Activated CD4-positive, alpha-beta T cell treated with anti-CD3 and anti-CD28 coated beads, Interleukin-2, amount 10 ng/mL, durations not matched to agents 7 days and 5 days (primary cell): ENCODE measurements around the gene ATP5MG. TPM values are rescaled to one million over a fixed set of nuclear protein-coding genes. Genes with fewer than 3 reads are reported as not detected.

ENCODE experiments used
- CTCF ChIA-PET: fragments of 350-600 bp; sonication (Branson Sonifier 250); formaldehyde crosslinking; loops from one replicate; lab custom pipeline; 2021; ENCODE audit warnings: antibody characterized with exemption; lab: Charles Lee
- POLR2A ChIA-PET: fragments of 350-600 bp; sonication (Branson Sonifier 250); formaldehyde crosslinking; loops from one replicate; lab custom pipeline; 2021; ENCODE audit warnings: antibody characterized with exemption; lab: Charles Lee
- DNase-seq: peaks from one replicate; pipeline ENCODE4 v3.0.0-alpha.2; 2020
- H3K27ac Mint-ChIP-seq: one replicate; pipeline ENCODE4 v1.8.0; 2021; ENCODE audit warnings: mild to moderate bottlenecking, moderate library complexity, mixed read lengths
- H3K27me3 Mint-ChIP-seq: one replicate; pipeline ENCODE4 v1.8.0; 2021; ENCODE audit warnings: mixed read lengths
- H3K36me3 Mint-ChIP-seq: one replicate; pipeline ENCODE4 v1.8.0; 2021; ENCODE audit warnings: low read depth, mixed read lengths
- H3K4me1 Mint-ChIP-seq: one replicate; pipeline ENCODE4 v1.8.0; 2021; ENCODE audit warnings: mixed read lengths
- H3K4me3 Mint-ChIP-seq: one replicate; pipeline ENCODE4 v1.8.0; 2021; ENCODE audit warnings: mild to moderate bottlenecking, moderate library complexity, mixed read lengths
- H3K9me3 Mint-ChIP-seq: one replicate; pipeline ENCODE4 v1.8.0; 2021; ENCODE audit warnings: mixed read lengths
- total RNA-seq, 2 experiments: library from RNA; stranded (reverse); gene quantifications; one replicate each; pipeline ENCODE4 v1.2.3, GENCODE V29; 2021

The ATP5MG gene
- total RNA-seq, 2 experiments from 2014 or later = 195 to 272 TPM

GRCh38 chr11:118448294-118448693, 46.9 kb downstream of the ATP5MG start:
- Mint-ChIP-seq H3K4me1 (peaks cover 71% of the 10 kb centered on the region), H3K27ac (peak overlapping the region; percentile 34), H3K9me3 (peaks cover 2% of the 10 kb centered on the region), H3K4me3 (no peak overlapping the region), H3K27me3 (no peaks in the 10 kb centered on the region), H3K36me3 (peaks cover 63% of the 10 kb centered on the region)
- CTCF ChIA-PET = interaction anchor here (0.6 to 1.8 kb wide), 6 partner anchors 9 to 107 kb away, joined by 3 to 9 read pairs (median 4); partner anchors contain the start of gene KMT2A
- POLR2A ChIA-PET = no interaction called here
- peak; percentile 14 for DNase-seq

DNA sequence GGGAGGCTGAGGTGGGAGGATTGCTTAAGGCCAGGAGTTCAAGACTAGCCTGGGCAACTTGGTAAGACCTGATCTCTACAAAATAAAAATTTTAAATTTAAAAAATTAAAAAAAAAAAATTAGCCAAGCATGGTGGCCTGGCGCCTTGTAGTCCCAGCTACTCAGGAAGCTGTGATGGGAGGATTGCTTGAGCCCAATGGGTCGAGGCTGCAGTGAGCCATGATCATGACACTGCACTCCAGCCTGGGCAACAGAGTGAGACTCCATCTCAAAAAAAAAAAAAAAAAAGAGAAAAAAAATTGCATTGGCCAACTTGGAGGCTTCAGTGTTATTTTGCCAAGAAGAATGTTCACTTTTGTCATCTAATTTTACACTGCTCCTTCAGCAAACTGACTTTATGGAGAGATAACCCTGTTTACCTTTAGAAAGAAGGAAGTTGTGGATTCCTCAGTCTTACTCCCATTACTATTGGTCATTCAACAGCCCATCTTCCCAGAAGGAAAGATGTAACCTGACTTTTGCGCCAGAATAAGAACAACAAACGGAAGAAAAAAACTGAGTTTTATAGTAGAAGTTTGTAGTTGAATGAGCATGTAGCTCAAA, 48.0 kb downstream of the ATP5MG start:
- CTCF ChIA-PET = interaction anchor here (0.6 kb wide), 1 partner anchor 230 kb away, joined by 3 read pairs; the partner anchor contains the start of gene TREH
- no peak overlapping the region for H3K27ac Mint-ChIP-seq

GRCh38 chr11:118450451-118450850, 49.0 kb downstream of the ATP5MG start:
- Mint-ChIP-seq H3K27ac (no peak overlapping the region), H3K36me3 (peaks cover 49% of the 10 kb centered on the region), H3K27me3 (no peaks in the 10 kb centered on the region), H3K4me1 (peaks cover 66% of the 10 kb centered on the region), H3K9me3 (peaks cover under 1% of the 10 kb centered on the region), H3K4me3 (no peak overlapping the region)
- DNase-seq = no peak
- ChIA-PET POLR2A (no interaction called here), CTCF (interaction anchor here (0.6 to 1.9 kb wide), 2 partner anchors 11 to 229 kb away, joined by 3 to 8 read pairs; partner anchors contain the start of gene TREH)

More for the DNA sequence above, 48.0 kb downstream of the ATP5MG start:
- H3K9me3 Mint-ChIP-seq = peaks cover 2% of the 10 kb centered on the region
- peaks cover 57% of the 10 kb centered on the region for H3K36me3 Mint-ChIP-seq
- no peak overlapping the region for H3K4me3 Mint-ChIP-seq
- H3K27me3 Mint-ChIP-seq = no peaks in the 10 kb centered on the region
- POLR2A ChIA-PET = no interaction called here
- DNase-seq = no peak
- H3K4me1 Mint-ChIP-seq = peaks cover 69% of the 10 kb centered on the region

Other genes with a start within 250 kb of the ATP5MG start
- under 1 TPM in 1 of 2 experiments, not detected in 1; 0.10 TPM for gene SCN4B, start 248.8 kb upstream of the ATP5MG start, total RNA-seq
- not detected for gene SCN2B, start 225.0 kb upstream of the ATP5MG start, total RNA-seq
- gene JAML, start 176.6 kb upstream of the ATP5MG start, total RNA-seq = 100 to 1,000 TPM; 117 to 122 TPM
- gene MPZL3, start 149.2 kb upstream of the ATP5MG start, total RNA-seq = 10 to 100 TPM; 21.2 to 22.0 TPM
- gene MPZL2, start 137.3 kb upstream of the ATP5MG start, total RNA-seq = 1 to 10 TPM; 5.5 to 6.0 TPM
- gene CD3E, start 96.9 kb upstream of the ATP5MG start, total RNA-seq = 100 to 1,000 TPM; 680 to 841 TPM
- 100 to 1,000 TPM; 489 to 557 TPM for gene CD3D, start 58.9 kb upstream of the ATP5MG start, total RNA-seq
- 100 to 1,000 TPM; 264 to 268 TPM for gene CD3G, start 57.3 kb upstream of the ATP5MG start, total RNA-seq
- 10 to 100 TPM; 42.6 to 49.1 TPM for gene UBE4A, start 42.0 kb upstream of the ATP5MG start, total RNA-seq
- 100 to 1,000 TPM in 1 of 2 experiments, 10 to 100 TPM in 1; 93.4 to 102 TPM for gene KMT2A, start 34.9 kb downstream of the ATP5MG start, total RNA-seq
- 1 to 10 TPM; 1.1 to 1.8 TPM for gene TTC36, start 125.9 kb downstream of the ATP5MG start, total RNA-seq
- gene TMEM25, start 129.6 kb downstream of the ATP5MG start, total RNA-seq = 1 to 10 TPM; 7.8 to 9.5 TPM
- gene IFT46, start 164.3 kb downstream of the ATP5MG start, total RNA-seq = 10 to 100 TPM; 12.3 to 13.7 TPM
- gene ARCN1, start 170.8 kb downstream of the ATP5MG start, total RNA-seq = 100 to 1,000 TPM; 113 to 128 TPM
- gene PHLDB1, start 206.0 kb downstream of the ATP5MG start, total RNA-seq = under 1 TPM; 0.06 to 0.12 TPM